Neural cell (in vitro differentiated cells): Measurements from ENCODE around the gene ASTN1. TPM values are rescaled to one million over a fixed set of nuclear protein-coding genes. Genes with fewer than 3 reads are reported as not detected.

Source experiments
- H2AFZ ChIP-seq: fragments of 200-600, 300-800 bp; sonication (generic), shearing (Covaris generic); 2 replicates; pipeline ENCODE4 v1.6.0; 2014; ENCODE audit warnings: low read depth, mild to moderate bottlenecking, antibody characterized with exemption, low read length, moderate library complexity
- H3F3A ChIP-seq: fragments of 200-600 bp; shearing (Covaris generic); 2 replicates; pipeline ENCODE4 v1.6.1; 2016; ENCODE audit warnings: mild to moderate bottlenecking, moderate library complexity, mixed read lengths, antibody characterized with exemption, low read length; ENCODE audit not compliant: insufficient read depth, poor library complexity, severe bottlenecking
- H3K27ac ChIP-seq: fragments of 200-600, 300-800 bp; sonication (generic), shearing (Covaris generic); 2 replicates; pipeline ENCODE4 v1.5.1; 2014; ENCODE audit warnings: mild to moderate bottlenecking, low read length, moderate library complexity
- H3K27me3 ChIP-seq: fragments of 300-800, 200-600 bp; sonication (generic), shearing (Covaris generic); 2 replicates; pipeline ENCODE4 v1.6.0; 2014; ENCODE audit warnings: mild to moderate bottlenecking, low read depth, low read length, moderate library complexity; ENCODE audit not compliant: insufficient read depth
- H3K36me3 ChIP-seq: fragments of 300-800, 200-600 bp; sonication (generic), shearing (Covaris generic); 2 replicates; pipeline ENCODE4 v1.5.1; 2014; ENCODE audit warnings: mild to moderate bottlenecking, antibody characterized with exemption, low read length, moderate library complexity; ENCODE audit not compliant: insufficient read depth
- H3K4me2 ChIP-seq: fragments of 300-800, 200-600 bp; sonication (generic), shearing (Covaris generic); 2 replicates; pipeline ENCODE4 v1.6.0; 2014; ENCODE audit warnings: mild to moderate bottlenecking, low read length
- H3K4me3 ChIP-seq: fragments of 300-800, 200-600 bp; sonication (generic), shearing (Covaris generic); 2 replicates; pipeline ENCODE4 v1.5.1; 2014; ENCODE audit warnings: mild to moderate bottlenecking, low read length, moderate library complexity
- H3K79me2 ChIP-seq: fragments of 200-600 bp; shearing (Covaris generic); replicated peaks from 2 replicates; pipeline ENCODE4 v1.6.0; 2014; ENCODE audit warnings: mild to moderate bottlenecking, low read length, moderate library complexity; ENCODE audit not compliant: insufficient read depth
- H3K9ac ChIP-seq: fragments of 300-800, 200-600 bp; sonication (generic), shearing (Covaris generic); 2 replicates; pipeline ENCODE4 v1.6.1; 2016; ENCODE audit warnings: mild to moderate bottlenecking, low read length, mixed read lengths
- H3K9me2 ChIP-seq: fragments of 200-600 bp; shearing (Covaris generic); 2 replicates; pipeline ENCODE4 v1.6.1; 2016; ENCODE audit warnings: mild to moderate bottlenecking, low read length, mixed read lengths; ENCODE audit not compliant: insufficient read depth
- H3K9me3 ChIP-seq: fragments of 200-600, 300-800 bp; sonication (generic), shearing (Covaris generic); 2 replicates; pipeline ENCODE4 v1.6.1; 2016; ENCODE audit warnings: mild to moderate bottlenecking, mixed run types, low read length, moderate library complexity, mixed read lengths
- H4K20me1 ChIP-seq: fragments of 200-600 bp; shearing (Covaris generic); 2 replicates; pipeline ENCODE4 v1.6.1; 2016; ENCODE audit warnings: mild to moderate bottlenecking, mixed run types; ENCODE audit not compliant: insufficient read depth
- EP300 ChIP-seq: fragments of 450-650 bp; conservative IDR thresholded peaks from 2 replicates; pipeline ENCODE4 v1.6.1; 2014; ENCODE audit warnings: antibody characterized with exemption, mild to moderate bottlenecking, moderate library complexity; ENCODE audit not compliant: poor library complexity, severe bottlenecking
- EZH2 ChIP-seq: fragments of 200-600, 300-800 bp; shearing (Covaris generic), sonication (generic); IDR thresholded peaks from 2 replicates; pipeline ENCODE4 v1.6.1; 2014; ENCODE audit warnings: antibody characterized with exemption, low read length, borderline replicate concordance, mild to moderate bottlenecking; ENCODE audit not compliant: insufficient read depth, poor library complexity, severe bottlenecking
- MXI1 ChIP-seq: fragments of 450-650 bp; conservative IDR thresholded peaks from 2 replicates; pipeline ENCODE4 v1.6.1; 2014; ENCODE audit warnings: antibody characterized with exemption, mild to moderate bottlenecking; ENCODE audit not compliant: poor library complexity, severe bottlenecking
- POLR2AphosphoS5 ChIP-seq: IDR thresholded peaks from 2 replicates; pipeline ENCODE4 v1.6.1; 2012
- RAD21 ChIP-seq: fragments of 450-650 bp; conservative IDR thresholded peaks from 2 replicates; pipeline ENCODE4 v1.6.1; 2014; ENCODE audit warnings: antibody characterized with exemption, mild to moderate bottlenecking, moderate library complexity
- SMC3 ChIP-seq: fragments of 450-650 bp; conservative IDR thresholded peaks from 2 replicates; pipeline ENCODE4 v1.6.1; 2014; ENCODE audit warnings: antibody characterized with exemption, mild to moderate bottlenecking, moderate library complexity; ENCODE audit not compliant: poor library complexity
- TAF1 ChIP-seq: IDR thresholded peaks from 2 replicates; pipeline ENCODE4 v1.6.1; 2012; ENCODE audit warnings: low read depth
- polyA plus RNA-seq: library from polyadenylated mRNA; depleted of rRNA; stranded (reverse); fragments of >200 nt; gene quantifications from 2 replicates; pipeline ENCODE4 v1.2.3, GENCODE V29; 2014
- TF ChIP-seq, protein P1 (sequence below): IDR thresholded peaks from 2 replicates; pipeline ENCODE4 v1.6.1; 2012; ENCODE audit warnings: borderline replicate concordance
- TF ChIP-seq, protein P2 (sequence below): fragments of 450-650 bp; IDR thresholded peaks from 2 replicates; pipeline ENCODE4 v1.5.1; 2014; ENCODE audit warnings: antibody characterized with exemption, mild to moderate bottlenecking, moderate library complexity; ENCODE audit not compliant: poor library complexity, severe bottlenecking

Gene ASTN1
- polyA plus RNA-seq, 1 donor from 2014 or later: 33.4 TPM

DNA sequence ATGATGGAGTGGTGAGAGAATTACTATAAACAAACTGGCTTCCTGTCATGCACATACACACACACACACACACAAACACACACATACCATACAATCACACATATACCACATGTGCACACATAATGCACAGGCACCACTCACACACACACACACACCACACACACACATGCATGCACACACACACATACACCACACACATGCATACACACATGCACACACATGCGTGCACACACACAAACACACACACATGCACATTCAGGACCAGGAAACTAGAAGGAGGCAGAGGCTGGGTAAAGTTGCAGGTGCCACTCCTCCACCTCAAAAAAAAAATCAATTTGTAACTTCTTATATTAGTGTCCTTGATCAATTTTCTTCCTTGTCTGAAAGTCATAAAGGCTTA, 153.0 kb downstream of the ASTN1 start:
- peaks cover 12% of the 10 kb centered on the region for H3K36me3 ChIP-seq
- H3K79me2 ChIP-seq: no peaks in the 10 kb centered on the region
- no peaks in the 10 kb centered on the region for H4K20me1 ChIP-seq
- no peaks in the 10 kb centered on the region for H3K9me2 ChIP-seq
- H3K4me2 ChIP-seq: no peak overlapping the region
- no peaks in the 10 kb centered on the region for H3K9me3 ChIP-seq
- no peak overlapping the region for H2AFZ ChIP-seq
- H3K27me3 ChIP-seq: no peaks in the 10 kb centered on the region
- no peaks in the 10 kb centered on the region for H3F3A ChIP-seq
- TF ChIP-seq EP300: no peak
- TF ChIP-seq SMC3: no peak
- TF ChIP-seq, protein P1, sequence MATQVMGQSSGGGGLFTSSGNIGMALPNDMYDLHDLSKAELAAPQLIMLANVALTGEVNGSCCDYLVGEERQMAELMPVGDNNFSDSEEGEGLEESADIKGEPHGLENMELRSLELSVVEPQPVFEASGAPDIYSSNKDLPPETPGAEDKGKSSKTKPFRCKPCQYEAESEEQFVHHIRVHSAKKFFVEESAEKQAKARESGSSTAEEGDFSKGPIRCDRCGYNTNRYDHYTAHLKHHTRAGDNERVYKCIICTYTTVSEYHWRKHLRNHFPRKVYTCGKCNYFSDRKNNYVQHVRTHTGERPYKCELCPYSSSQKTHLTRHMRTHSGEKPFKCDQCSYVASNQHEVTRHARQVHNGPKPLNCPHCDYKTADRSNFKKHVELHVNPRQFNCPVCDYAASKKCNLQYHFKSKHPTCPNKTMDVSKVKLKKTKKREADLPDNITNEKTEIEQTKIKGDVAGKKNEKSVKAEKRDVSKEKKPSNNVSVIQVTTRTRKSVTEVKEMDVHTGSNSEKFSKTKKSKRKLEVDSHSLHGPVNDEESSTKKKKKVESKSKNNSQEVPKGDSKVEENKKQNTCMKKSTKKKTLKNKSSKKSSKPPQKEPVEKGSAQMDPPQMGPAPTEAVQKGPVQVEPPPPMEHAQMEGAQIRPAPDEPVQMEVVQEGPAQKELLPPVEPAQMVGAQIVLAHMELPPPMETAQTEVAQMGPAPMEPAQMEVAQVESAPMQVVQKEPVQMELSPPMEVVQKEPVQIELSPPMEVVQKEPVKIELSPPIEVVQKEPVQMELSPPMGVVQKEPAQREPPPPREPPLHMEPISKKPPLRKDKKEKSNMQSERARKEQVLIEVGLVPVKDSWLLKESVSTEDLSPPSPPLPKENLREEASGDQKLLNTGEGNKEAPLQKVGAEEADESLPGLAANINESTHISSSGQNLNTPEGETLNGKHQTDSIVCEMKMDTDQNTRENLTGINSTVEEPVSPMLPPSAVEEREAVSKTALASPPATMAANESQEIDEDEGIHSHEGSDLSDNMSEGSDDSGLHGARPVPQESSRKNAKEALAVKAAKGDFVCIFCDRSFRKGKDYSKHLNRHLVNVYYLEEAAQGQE: no peak
- TF ChIP-seq RAD21: no peak
- no peak for TF ChIP-seq MXI1
- no peak for TF ChIP-seq TAF1
- TF ChIP-seq EZH2: no peak
- no peak for TF ChIP-seq POLR2AphosphoS5
- TF ChIP-seq, protein P2, sequence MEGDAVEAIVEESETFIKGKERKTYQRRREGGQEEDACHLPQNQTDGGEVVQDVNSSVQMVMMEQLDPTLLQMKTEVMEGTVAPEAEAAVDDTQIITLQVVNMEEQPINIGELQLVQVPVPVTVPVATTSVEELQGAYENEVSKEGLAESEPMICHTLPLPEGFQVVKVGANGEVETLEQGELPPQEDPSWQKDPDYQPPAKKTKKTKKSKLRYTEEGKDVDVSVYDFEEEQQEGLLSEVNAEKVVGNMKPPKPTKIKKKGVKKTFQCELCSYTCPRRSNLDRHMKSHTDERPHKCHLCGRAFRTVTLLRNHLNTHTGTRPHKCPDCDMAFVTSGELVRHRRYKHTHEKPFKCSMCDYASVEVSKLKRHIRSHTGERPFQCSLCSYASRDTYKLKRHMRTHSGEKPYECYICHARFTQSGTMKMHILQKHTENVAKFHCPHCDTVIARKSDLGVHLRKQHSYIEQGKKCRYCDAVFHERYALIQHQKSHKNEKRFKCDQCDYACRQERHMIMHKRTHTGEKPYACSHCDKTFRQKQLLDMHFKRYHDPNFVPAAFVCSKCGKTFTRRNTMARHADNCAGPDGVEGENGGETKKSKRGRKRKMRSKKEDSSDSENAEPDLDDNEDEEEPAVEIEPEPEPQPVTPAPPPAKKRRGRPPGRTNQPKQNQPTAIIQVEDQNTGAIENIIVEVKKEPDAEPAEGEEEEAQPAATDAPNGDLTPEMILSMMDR: no peak
- H3K4me3 ChIP-seq: no peak overlapping the region
- H3K27ac ChIP-seq: no peak overlapping the region
- no peak overlapping the region for H3K9ac ChIP-seq

DNA sequence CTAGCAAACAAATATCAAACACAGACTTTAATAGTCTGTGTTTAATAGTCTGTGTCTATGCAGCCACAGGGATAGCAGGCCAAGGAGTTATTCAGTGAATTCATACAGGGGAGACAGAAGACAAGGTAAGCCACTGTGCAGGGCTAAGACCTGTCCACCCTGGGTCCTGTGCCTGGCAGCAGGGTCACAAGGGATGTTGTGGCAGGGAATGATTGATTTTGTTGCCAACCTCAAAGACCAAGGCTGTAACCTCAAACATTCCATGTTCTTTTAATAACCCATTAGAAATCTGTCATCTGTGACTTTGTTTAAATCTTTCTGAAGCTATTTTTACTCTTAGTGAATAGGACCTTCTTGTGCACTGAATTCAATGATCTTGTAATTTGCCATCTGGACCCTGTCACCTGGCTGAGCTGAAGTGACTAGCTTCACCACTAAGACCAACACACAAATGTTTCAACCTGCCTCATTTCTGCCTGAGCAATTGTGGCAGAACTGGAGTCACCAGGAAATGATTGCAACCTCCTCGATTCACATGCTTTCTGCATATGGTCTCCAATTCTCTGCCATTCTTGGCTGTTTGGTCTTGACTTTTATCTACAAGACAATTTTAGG, 154.2 kb downstream of the ASTN1 start:
- Histone ChIP-seq H3F3A (no peaks in the 10 kb centered on the region), H3K27ac (no peak overlapping the region), H3K36me3 (peaks cover 9% of the 10 kb centered on the region), H3K9me2 (no peaks in the 10 kb centered on the region), H4K20me1 (no peaks in the 10 kb centered on the region), H3K9me3 (no peaks in the 10 kb centered on the region), H3K79me2 (no peaks in the 10 kb centered on the region), H3K9ac (no peak overlapping the region), H3K27me3 (no peaks in the 10 kb centered on the region), H2AFZ (no peak overlapping the region), H3K4me3 (no peak overlapping the region), H3K4me2 (no peak overlapping the region)
- TF ChIP-seq SMC3 (no peak), MXI1 (no peak), TAF1 (no peak), EZH2 (no peak), RAD21 (no peak), POLR2AphosphoS5 (no peak), EP300 (no peak)
- TF ChIP-seq, protein P1: no peak
- TF ChIP-seq, protein P2: no peak
